HG02840 (cell line): ENCODE data around the gene PLBD1.

ENCODE experiments used
- ATAC-seq: cut with Tn5 transposase; IDR thresholded peaks from one replicate; pipeline ENCODE4 v1.9.1; 2021; ENCODE audit warnings: mild to moderate bottlenecking, moderate library complexity, moderate number of reproducible peaks; ENCODE audit not compliant: unreplicated experiment, low FRiP score

Gene PLBD1, protein sequence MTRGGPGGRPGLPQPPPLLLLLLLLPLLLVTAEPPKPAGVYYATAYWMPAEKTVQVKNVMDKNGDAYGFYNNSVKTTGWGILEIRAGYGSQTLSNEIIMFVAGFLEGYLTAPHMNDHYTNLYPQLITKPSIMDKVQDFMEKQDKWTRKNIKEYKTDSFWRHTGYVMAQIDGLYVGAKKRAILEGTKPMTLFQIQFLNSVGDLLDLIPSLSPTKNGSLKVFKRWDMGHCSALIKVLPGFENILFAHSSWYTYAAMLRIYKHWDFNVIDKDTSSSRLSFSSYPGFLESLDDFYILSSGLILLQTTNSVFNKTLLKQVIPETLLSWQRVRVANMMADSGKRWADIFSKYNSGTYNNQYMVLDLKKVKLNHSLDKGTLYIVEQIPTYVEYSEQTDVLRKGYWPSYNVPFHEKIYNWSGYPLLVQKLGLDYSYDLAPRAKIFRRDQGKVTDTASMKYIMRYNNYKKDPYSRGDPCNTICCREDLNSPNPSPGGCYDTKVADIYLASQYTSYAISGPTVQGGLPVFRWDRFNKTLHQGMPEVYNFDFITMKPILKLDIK

DNA sequence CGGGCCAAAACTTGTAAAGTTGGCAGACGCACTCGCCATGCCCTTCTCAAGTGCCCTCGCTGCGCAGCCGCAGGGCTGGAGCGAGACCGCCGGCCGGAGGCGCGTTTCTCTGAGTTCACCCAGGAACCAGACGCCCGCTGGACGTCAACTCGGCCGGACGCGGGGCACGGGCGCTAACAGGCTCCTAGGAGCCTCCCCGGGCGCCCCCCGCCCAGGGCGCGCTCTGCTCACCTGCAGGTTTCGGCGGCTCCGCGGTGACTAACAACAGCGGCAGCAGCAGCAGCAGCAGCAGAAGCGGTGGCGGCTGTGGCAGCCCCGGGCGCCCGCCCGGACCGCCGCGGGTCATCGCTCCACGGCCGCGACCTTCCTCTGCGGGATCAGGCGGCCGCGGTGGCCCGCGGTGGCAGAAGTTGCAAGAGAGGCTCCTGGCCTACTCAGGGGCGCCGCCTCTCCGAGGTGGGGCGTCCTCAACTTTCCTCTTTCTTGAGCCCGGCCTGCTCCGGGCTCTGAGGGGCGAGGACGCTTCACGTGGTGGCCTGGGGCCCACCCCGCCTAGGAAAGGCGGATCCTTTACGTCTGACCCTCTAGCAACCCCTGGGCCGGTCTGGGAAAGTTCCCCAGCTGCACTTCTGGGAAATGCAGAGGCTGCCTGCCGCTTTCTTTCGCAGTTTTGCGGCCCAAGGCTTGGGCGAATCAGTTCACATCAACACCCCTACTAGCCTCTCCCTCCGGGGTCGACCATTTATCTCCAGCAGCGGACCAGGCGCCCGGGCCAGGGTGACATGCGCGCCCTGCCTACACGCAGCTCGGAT, at the start of gene PLBD1:
Gene PLBD1 (minus strand): TSS at position 533 of the 812 bp plus-strand sequence. CDS start 187 bp downstream, at position 346.
- peak; percentile 56 for ATAC-seq

DNA sequence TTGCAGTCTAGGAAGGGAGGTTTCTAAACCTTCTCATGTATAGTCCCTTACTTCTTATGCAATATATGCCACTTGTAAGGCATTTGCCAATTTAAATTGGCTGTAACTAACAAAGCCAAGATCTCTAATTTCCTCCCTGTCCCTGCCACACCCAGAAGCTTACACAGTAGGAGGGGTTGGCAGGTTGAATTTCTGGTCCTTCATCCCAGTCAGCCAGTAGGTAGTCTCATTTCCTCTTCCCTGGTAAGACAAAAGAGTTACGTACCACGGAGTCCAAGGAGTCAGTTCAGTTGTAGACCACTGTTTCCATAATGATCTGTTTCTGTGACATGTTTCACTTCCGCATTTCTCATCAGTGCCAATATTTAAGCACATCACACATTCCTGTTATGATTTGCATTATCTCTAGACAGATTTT, 47.0 kb upstream of the PLBD1 start:
- peak; percentile 43 for ATAC-seq

GRCh38 chr12:14613718-14614117, 46.0 kb upstream of the PLBD1 start:
- ATAC-seq, result peak; percentile 96

DNA sequence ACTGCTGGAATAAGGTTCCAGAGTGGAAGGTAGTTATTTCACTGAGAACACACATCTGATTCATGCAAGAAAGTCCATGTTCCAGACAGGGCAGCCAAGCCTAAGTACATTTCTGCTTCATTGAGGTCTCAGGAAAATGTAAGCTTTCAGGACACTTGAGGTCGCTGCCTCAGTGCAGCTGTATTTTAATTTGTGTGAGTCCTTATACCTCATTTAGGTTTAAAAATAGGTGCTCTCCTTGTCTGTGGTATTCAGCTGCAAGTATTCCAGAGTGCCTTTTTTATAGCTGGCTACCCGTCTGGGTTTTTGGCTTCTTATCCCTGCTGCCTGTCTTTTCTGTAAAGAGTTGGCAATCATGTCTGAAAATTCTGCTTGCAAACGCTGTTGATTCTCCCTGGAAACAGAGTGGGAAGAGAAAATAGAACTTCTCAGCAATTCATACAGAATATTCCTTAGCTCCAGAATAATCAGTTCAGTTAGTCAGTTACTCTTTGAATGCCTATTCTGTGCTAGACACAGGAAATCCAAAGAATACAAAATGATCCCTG, 45.3 kb upstream of the PLBD1 start:
- no peak for ATAC-seq

GRCh38 chr12:14612250-14612649, 44.6 kb upstream of the PLBD1 start:
- no peak for ATAC-seq

GRCh38 chr12:14611640-14612203, 44.0 kb upstream of the PLBD1 start:
- ATAC-seq, result no peak

GRCh38 chr12:14607568-14607967, 39.9 kb upstream of the PLBD1 start:
- ATAC-seq, result no peak

DNA sequence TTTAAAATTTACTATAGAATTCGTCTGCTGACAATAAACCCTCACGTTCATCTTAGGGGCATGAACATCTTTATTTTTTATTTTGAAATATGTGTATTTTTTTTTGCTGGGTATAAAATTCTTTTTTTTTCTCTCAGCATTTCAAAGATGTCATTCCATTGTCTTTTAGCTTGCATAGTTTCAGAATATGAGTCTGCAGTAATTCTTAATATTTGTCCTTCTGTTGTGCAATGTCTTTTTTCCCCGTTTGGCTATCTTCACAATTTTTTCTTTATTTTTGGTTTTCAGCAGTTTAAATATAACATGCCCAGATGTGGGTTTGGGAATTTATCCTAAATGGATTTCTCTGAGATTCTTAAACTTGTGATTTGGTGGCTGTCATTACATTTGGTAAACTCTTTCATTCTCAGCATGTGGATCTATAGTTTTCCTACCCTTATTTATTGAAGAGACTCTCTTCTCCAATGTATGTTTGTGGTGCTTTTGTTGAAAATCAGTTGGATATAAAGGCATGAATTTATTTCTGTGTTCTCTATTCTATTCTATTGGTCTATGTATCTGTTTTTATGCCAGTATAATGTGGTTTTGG, 37.8 kb upstream of the PLBD1 start:
- ATAC-seq, result no peak

GRCh38 chr12:14601692-14602478, 34.2 kb upstream of the PLBD1 start:
- ATAC-seq, result no peak

DNA sequence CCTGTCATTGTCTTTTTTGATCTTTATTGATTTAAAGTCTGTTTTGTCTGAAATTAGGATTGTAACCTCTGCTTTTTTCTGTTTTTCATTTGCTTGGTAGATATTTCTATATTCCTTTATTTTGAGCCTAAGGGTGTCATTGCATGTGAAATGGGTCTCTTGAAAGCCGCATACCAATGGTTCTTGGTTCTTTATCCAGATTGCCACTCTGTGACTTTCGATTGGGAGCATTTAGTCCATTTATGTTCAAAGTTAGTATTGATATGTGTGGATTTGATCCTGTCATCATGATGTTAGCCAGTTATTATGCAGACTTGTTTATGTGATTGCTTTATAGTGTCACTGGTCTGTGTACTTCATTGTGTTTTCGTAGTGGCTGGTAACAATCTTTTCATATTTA, 29.8 kb upstream of the PLBD1 start:
- no peak for ATAC-seq

DNA sequence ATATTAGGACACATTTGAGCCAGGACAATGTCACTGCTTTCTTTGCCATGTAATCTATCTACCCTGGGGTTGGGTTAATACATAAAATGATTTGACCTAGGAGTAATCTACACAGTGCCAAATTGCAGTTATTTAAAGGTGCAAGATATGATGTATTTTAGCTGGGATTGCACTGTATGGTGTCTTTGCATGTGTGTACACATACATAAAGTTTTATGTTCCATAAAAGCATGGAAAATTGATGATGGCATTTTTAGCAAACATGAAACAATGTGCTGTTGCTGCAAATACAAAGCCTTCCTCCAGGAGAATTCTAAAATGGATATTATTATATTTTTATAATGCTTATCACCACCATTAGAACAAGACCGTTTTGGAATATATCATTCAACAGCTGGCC, 24.0 kb upstream of the PLBD1 start:
- no peak for ATAC-seq

- no peak for ATAC-seq
Measured at GRCh38 chr12:14589169-14590004, 21.7 kb upstream of the PLBD1 start.

- no peak for ATAC-seq
Measured at GRCh38 chr12:14588571-14588970, 20.9 kb upstream of the PLBD1 start.

GRCh38 chr12:14578646-14579045, 11.0 kb upstream of the PLBD1 start:
- no peak for ATAC-seq

GRCh38 chr12:14577344-14577743, 9.7 kb upstream of the PLBD1 start:
- no peak for ATAC-seq

DNA sequence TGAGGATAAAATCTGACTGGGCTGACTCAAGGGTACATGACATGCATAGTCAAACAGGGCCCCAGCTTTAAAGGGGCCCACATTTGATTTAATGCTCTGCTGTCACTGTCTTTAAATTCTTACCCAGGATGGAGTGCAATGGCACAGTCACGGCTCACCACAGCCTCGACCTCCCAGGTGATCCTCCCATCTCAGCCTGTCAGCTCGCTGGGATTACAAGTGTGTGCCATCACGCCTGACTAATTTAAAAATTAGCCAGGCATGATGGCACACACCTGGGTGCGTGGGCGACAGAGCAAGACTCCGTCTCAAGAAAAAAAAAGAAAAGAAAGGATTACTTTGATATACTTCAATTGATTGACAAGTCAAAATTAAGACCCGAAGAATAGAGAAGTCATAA, 9.2 kb upstream of the PLBD1 start:
- no peak for ATAC-seq

GRCh38 chr12:14575585-14575984, 7.9 kb upstream of the PLBD1 start:
- no peak for ATAC-seq

DNA sequence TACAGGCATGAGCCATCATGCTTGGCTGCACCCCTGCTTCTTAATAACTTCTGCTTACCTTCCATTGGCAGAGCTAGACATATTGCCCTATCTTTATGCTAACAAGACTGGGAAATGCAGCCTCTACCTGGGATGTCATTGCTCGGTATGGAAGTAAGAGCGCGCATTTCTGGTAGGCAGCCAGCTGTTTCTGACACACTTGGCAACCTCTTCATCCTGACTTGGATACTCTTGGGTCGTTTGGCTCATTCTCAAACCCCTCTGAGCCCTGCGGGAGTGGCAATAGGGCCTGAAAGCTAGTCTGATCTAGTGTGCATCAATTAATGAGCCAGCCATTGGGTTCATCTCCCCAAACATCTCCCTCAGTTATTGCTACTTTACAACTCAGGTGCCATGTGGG, 5.4 kb upstream of the PLBD1 start:
- ATAC-seq, result no peak

DNA sequence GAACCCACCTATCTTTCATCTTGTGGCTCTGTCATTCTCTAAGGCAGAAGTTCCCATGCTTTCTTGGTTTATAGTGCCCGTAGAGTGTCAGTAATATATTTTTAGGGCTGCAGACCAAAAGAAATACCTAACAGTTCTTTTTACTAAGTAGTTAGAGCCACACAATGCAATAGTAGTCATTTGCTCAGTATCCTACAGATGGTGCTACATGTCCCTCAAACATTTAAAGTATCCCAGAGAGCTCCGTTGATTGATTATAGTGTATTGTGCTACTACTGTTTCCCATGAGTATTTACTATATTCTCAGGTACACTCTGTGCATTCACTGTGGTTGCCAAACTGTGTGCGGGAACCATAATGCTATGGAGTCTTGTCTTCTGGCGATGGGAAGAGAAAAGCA, 4.7 kb upstream of the PLBD1 start:
- no peak for ATAC-seq
